ENCODE results near the gene ISM2. TPM values are rescaled to one million over a fixed set of nuclear protein-coding genes. Genes with fewer than 3 reads are reported as not detected.

Gene ISM2
- total and polyA plus RNA-seq, 2 of the 13 experiments (the other 11 are each of a cell fraction or from before 2014, with no cell fraction given): 1.8 to 40.7 TPM

GRCh38 chr14:77457115-77457521 lies 41.5 kb downstream of the ISM2 start (continued):
- TF ChIP-seq ZNF276 (CRISPR knock-in tag; IDR thresholded peaks at IDR 0.05; ENCODE audit: low read depth): no peak
- TF ChIP-seq CENPBD1 (CRISPR knock-in tag; IDR thresholded peaks at IDR 0.05; ENCODE audit: borderline replicate concordance, low read depth): no peak
- no peak for TF ChIP-seq RXRA (CRISPR knock-in tag; IDR thresholded peaks at IDR 0.05)
- TF ChIP-seq ZNF335 (CRISPR knock-in tag; IDR thresholded peaks at IDR 0.05): no peak
- TF ChIP-seq HDAC2 (CRISPR knock-in tag; IDR thresholded peaks at IDR 0.05): 0 out of 2 replicates have a peak, but pooled peaks have one; percentile 5
- TF ChIP-seq TSC22D2 (CRISPR knock-in tag; IDR thresholded peaks at IDR 0.05; ENCODE audit: borderline replicate concordance): no peak
- TF ChIP-seq ZNF512 (CRISPR knock-in tag; IDR thresholded peaks at IDR 0.05): no peak
- TF ChIP-seq JUN (CRISPR knock-in tag; IDR thresholded peaks at IDR 0.05): no peak
- no peak for TF ChIP-seq RBM22 (optimal IDR thresholded peaks at IDR 0.05; ENCODE audit: low read length)
- TF ChIP-seq FOXC1 (CRISPR knock-in tag; IDR thresholded peaks at IDR 0.05; ENCODE audit: borderline replicate concordance): 0 out of 2 replicates have a peak, but pooled peaks have one; percentile 44
- TF ChIP-seq KLF15 (CRISPR knock-in tag; IDR thresholded peaks at IDR 0.05; ENCODE audit: borderline replicate concordance): no peak
- no peak for TF ChIP-seq ZNF20 (CRISPR knock-in tag; IDR thresholded peaks at IDR 0.05)
- no peak for TF ChIP-seq MIER2 (CRISPR knock-in tag; IDR thresholded peaks at IDR 0.05)
- TF ChIP-seq TFDP2 (CRISPR knock-in tag; IDR thresholded peaks at IDR 0.05): no peak
- no peak for TF ChIP-seq HNF1B (CRISPR knock-in tag; IDR thresholded peaks at IDR 0.05)
- TF ChIP-seq ZNF235 (CRISPR knock-in tag; IDR thresholded peaks at IDR 0.05; ENCODE audit: borderline replicate concordance): no peak
- TF ChIP-seq TEAD3 (CRISPR knock-in tag; optimal IDR thresholded peaks at IDR 0.05; ENCODE audit: borderline replicate concordance): no peak
- TF ChIP-seq ZNF878 (CRISPR knock-in tag; IDR thresholded peaks at IDR 0.05): no peak
- TF ChIP-seq CENPX (CRISPR knock-in tag; IDR thresholded peaks at IDR 0.05): no peak
- no peak for TF ChIP-seq SMAD3 (CRISPR knock-in tag; IDR thresholded peaks at IDR 0.05)
- no peak for TF ChIP-seq ZNF841 (CRISPR knock-in tag; IDR thresholded peaks at IDR 0.05; ENCODE audit: borderline replicate concordance)
- no peak for TF ChIP-seq STAT5B (CRISPR knock-in tag; IDR thresholded peaks at IDR 0.05)
- no peak for TF ChIP-seq RBM39 (IDR thresholded peaks at IDR 0.05; ENCODE audit: low read depth, low read length, poor library complexity, severe bottlenecking)
- no peak for TF ChIP-seq ZNF562 (CRISPR knock-in tag; IDR thresholded peaks at IDR 0.05; ENCODE audit: borderline replicate concordance)
- TF ChIP-seq HNRNPH1 (optimal IDR thresholded peaks at IDR 0.05; ENCODE audit: low read depth, low read length): no peak
- no peak for TF ChIP-seq ZNF552 (CRISPR knock-in tag; IDR thresholded peaks at IDR 0.05; ENCODE audit: borderline replicate concordance)

All from HepG2 (cell line).